Measurements from ENCODE around the gene CNTRL.
"Not testable (repeated sequence)": the region's sequence is repeated elsewhere in the genome, so short reads cannot be mapped to it uniquely, and the experiment has no call there.

The CNTRL gene

DNA sequence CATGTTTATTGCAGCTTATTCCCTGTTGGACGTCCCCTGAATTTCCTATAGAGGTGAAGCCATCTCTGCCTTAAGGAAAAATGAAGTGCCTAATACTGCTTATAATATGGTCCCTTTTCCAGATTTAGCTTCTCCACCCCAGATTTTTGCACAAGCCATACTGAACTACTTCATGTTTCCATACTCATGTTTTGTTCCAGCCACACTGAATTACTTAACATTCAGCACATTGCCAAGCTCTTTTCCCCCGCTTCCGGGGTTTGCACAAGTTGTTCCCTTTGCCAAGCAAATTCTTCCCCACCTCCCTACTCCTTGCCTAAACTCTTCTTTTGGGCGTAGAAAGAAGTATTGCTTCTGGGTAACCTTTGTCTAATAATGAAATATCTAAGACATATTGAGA, 1.7 kb upstream of the CNTRL start:
- no peak for DNase-seq

DNA sequence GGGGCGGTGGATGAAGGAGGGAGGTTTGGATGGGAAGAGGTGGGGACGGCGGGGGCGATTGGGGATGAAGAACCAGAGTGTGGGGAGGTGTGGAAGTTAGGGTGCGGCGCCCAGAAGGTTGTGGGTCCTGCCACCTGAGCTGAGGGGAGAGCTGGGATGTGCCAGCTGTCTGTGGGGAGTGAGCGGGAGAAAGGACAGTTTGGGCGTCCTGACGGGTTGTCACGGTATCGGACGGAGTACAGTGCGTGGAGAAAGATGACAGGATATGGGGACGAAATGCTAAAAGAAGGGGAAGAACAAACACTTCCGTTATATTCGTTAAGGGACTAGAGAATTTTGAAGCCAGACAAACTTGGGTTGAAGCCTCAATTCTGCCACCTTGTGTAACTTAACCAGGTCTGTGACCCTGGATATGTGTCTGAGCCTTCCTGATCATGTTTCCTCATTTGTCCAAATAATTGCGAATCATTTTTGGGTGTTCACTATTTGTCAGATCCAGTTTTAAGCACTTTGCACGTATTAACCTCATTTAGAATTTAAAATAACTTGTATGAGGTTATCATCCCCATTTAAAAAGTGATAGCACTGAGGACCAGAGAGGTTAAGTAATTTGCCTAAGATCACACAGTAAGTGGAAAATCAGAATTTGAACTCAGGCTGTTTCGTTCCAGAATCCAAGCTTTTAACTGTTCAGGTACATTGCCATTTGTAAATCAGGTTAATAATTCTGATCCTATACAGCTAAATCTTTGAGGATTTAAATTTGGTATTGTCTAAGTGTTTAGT, 689 bp downstream of the CNTRL start:
- DNase-seq = no peak

DNA sequence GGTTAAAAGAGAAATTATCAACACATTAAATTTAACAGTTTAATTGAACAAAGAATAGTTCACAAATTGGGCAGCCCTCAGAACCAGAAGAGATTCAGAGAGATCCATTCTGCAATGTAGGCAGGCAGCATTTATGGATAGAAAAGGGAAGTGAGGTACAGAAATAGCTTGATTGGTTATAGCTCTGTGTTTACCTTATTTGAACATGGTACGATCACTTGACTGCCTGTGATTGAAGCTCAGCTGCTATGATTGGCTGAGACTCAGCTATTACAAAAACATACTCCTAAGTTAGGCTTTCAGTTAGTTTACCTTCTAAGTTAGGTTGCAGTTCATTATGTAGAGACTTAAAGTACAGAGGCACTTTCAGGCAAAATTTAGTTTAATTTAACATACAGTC, 7.3 kb downstream of the CNTRL start:
- no peak for DNase-seq

DNA sequence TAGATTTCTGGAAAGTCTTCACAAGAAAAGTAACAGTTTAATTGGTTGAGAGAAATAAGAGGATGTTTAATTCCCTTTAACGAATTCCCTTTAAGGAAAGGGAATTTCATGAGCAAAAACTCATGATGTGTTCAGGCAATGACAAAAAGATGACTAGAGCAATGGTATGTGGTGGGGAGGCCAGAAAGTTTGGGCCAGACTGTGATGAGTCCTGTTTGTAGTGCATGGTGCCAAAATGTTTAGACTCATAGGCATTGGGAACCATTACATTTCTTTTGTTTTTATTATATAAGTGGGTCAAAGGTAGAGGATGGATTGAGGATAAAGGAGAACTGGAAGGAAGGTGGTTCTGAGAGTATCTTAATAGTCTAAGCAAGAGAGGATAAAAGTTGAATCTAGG, 10.9 kb downstream of the CNTRL start:
- DNase-seq = no peak

DNA sequence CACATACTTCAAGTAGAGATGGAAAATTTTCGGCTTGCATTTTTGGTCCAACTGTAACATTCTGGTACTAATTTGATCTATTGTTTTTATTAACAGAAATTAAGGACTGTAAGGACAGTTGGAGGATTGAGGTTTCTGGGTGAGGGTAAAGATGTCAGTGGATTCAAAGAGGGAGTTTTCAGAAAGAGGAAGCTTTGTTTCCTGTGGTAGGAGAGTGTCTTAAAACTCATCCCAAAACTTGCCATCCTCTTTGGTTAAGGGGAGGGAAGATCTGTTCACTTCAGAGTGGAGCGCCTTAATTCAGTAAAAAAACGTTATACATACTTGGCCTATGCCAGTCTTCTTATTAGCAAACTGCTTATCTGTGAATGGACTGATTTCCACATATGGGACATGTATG, 13.8 kb downstream of the CNTRL start:
- no peak for DNase-seq

DNA sequence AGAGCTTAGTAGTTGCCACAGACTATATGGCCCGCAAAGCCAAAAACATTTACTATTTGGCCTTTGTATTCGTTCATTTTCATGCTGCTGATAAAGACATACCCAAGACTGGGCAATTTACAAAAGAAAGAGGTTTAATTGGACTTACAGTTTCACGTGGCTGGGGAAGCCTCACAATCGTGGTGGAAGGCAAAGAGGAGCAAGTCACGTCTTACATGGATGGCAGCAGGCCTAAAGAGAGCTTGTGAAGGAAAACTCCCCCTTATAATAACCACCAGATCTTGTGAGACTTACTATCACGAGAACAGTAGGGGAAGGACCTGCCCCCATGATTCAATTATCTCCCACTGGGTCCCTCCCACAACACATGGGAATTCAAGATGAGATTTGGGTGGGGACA, 16.0 kb downstream of the CNTRL start:
- DNase-seq = not testable (repeated sequence)

DNA sequence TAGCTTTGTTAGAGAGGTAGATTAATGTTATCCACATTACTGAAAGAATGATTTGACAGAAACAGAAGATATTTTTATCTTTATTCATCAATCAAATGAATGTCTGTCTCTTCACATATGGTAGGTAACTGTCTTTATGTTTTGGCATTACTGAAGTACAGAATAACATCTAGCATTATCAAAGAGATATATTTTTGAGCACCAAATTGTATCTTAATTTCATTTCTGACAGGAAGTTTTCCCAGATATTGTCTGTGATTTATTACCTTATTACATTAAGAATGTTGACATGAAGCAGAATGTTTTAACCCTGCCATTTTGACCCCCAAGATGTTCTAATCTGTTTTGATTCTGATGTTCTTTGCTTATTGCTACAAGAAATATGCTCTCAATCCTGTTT, 20.3 kb downstream of the CNTRL start:
- no peak for DNase-seq

DNA sequence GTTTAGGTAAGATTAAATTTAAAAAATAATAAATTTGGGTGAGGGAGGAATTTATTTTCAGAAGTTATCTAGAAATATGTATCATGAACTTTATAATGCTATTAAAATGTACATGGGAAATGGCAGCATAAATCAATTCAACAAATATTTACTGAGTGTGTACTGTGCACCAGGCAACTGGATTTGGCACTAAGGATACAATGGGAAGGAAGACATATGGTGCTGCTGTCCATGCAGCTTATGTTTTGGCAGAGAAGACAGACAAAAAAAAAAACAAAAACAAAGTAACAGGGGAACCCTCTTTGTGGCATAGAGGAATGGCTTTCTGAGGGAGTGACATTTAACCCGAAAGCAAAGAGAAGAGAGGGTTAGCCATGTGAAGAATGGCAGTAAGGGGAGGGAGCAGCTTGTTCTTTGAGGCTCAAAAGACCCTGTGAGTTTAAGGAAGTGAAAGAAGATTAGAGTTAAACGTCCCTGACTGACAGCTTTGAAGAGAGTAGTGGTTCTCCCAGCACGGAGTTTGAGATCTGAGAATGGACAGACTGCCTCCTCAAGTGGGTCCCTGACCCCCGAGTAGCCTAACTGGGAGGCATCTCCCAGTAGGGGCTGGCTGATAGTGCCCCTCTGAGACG, 23.9 kb downstream of the CNTRL start:
- no peak for DNase-seq

DNA sequence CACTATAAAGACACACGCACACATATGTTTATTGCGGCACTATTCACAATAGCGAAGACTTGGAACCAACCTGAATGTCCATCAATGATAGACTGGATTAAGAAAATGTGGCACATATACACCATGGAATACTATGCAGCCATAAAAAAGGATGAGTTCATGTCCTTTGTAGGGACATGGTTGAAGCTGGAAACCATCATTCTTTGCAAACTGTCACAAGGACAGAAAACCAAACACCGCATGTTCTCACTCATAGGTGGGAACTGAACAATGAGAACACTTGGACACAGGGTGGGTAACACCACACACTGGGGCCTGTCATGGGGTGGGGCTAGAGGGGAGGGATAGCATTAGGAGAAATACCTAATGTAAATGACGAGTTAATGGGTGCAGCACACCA, 29.3 kb downstream of the CNTRL start:
- DNase-seq = not testable (repeated sequence)

DNA sequence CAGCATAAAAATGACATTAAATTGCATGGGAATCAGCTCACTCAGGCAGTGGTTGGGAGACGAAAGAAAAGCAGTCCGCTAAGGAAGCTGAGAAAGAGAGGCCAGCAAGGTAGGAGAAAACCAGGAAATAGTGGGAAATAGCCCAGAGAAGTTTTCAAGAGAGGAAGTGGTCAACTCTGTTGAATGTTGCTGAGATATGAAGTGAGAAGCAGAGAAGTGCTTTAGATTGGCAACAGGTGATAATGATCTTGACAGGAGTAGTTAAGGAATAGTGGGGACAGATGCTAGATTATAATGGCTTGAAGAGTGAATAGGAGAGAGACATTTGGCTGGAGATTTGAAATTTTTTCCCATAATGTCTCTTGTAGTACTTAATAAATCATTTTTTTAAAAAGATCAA, 30.8 kb downstream of the CNTRL start:
- DNase-seq = peak in 1 of 2 experiments; percentile 18

DNA sequence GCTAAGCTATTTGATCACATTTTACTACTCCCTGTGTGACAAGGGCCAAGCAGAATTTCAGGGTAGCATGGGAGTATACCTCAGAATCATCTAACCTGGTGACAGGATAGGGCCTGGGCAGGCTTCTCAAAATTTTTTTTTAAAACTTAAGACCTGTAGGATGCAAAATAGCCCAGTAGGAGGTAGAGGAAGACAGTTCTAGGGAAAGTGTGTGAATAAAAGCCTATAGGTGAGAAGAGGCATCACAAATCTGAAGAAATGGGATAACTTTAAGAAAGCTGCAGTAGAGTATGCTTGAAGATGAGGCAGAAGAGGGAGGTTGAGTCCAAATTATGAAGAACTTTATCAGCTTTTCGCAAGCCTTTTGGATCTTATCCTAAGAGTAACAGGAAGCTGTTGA, 32.3 kb downstream of the CNTRL start:
- peak in 1 of 2 experiments; percentile 7 for DNase-seq

DNA sequence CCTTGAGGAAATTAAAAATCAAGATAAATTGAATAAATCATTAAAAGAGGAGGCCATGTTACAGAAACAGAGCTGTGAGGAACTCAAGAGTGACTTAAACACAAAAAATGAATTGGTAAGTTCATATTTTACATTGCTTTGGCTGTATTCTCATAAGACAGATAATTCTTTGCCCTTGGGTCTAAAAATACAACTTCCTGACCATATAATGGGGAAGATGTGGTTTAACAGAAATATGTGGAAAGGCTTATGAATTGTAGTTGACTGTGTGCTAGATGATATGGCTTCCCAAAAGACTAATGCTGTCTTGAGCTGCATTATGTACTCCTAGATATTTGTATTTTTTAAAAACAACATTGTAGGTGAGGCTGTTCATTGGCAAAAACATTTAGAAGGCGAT, 33.1 kb downstream of the CNTRL start:
- DNase-seq = no peak

DNA sequence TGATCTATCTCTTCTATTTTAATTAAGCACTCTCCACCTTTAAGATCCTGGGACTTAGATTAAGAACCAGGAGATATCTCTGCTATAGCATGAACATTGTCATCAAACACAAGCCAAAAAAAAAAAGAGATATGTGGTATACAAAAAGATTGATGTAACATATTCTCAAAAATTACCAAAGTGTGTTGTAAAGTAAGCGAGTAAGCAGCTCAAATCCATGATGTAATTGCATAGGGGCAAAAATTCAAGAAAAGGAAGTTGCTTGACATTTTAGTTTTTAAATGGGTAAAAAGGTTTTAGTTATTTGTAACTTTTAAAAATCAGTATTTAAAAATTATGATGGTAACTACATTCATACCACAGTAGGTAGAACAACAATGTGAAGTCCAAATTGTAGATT, 40.7 kb downstream of the CNTRL start:
- no peak for DNase-seq

DNA sequence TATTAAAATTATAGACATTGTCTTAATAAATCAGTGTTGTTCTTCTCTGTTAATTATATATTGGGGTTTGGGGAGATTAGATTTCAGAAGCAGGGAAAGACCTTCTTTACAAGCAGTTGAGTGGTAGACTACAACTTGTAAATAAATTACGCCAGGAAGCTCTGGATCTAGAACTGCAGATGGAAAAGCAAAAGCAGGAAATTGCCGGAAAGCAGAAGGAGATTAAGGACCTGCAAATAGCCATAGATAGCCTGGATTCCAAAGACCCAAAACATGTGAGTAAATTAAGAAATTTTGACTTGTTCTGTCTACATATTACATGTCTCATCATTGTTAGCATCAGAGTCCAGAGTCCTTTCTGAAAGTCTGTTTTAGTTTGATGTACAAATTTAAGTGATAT, 43.5 kb downstream of the CNTRL start:
- no peak for DNase-seq

DNA sequence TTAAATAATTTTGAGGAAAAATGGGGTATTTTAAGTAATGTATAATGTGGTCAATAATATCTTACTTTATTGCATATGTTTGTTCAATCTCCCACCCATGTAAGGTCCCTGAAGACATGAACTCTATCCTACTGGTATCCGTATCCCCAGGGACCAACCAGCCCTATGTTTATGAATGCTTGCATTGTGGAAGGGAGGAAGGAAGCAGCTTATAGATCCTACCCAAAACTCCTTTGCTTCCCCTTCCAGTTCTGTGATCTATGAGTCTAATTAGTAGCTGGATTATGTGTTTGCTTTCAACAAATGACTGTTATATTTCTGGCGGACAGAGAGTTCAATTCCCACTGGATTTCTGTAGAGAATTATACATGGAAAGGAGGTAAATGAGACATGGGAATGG, 45.6 kb downstream of the CNTRL start:
- DNase-seq = no peak

DNA sequence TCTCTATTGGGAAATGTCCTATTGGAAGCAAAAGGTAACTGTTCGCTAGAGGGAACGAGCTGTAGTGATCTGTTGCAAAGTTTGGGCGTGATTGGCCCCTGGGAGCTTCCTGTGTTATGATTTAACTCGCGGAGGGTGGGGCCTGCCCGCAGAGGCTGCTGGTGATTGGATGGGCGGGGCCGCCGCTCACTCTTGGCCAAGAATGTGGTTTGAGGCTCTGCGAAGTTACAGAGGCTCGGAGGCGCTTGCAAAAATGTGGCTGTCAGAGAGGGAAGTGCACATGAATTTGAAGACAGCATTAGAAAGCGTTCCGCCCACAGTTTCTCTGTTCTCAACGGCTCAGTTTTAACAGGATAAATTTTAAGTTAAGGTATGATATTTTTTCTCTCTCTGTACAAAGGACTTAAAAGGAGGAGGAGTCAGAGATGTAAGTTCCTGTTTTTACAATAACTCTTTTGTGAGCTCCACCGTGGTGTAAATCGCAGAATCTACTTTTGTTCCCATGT, 46.9 kb downstream of the CNTRL start:
- DNase-seq = peak; percentile 89 to 97

DNA sequence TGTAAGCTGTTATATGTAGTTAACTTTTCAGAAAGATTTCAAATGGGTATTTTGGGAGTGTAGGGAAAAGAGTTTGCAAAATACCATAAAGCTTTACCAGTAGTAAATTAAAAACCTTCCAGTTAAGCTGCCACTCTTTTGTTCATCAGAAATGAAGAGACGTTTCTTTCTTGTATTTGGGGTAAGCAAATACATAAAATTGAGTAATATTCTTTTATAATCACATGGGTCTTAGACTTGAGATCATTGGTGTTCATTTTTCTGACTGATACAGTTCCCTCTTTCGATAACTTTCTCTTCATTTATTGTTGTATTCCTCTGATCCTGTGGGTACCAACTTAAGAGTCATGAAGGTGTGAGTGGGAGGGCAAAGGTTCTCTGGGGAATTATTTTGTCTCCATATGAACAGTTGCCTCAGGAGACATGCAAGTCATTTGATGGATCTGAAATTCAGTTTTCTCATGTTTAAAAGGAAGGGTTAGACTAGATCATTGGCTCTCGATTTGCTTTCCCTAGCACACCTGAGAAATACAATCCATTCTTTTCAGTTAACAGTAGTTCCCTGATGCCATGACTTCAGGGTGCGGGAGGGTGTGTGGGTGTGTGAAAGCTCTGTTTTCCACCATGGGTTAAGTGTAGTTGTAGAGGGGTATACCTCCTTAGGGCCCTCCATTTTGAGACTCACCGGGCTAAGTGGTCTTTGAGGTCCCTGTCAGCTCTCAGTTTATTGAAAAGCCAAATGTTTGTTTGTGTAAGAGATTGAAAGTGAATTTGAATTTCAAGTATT, 47.7 kb downstream of the CNTRL start:
- DNase-seq = no peak

DNA sequence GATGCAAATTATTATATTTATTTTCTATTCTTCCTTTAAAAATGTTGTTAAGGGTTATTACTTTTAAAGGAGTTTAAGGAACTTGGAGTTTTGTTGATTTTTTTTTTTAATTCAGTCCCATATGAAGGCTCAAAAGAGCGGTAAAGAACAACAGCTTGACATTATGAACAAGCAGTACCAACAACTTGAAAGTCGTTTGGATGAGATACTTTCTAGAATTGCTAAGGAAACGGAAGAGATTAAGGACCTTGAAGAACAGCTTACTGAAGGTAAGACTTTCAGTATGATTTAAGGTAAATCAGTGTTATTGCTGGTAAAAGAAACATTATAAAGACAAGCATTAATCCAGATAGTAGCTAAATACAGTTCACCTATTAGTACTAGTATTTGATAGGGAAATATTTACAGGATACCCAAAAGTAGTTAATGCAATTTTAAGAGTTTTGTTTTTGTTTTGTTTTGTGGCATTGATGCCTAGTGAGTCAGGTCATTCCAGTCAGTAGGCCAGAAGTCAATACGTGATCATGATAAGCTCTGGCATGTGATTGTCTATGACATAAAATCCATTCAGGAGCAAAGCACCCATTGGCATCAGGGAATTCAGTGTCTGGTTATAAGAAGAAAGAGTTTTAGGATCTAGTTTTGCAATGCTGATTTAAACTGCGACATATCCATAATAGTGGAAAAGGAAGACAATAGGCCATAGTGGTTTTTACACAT, 49.2 kb downstream of the CNTRL start:
- no peak for DNase-seq

DNA sequence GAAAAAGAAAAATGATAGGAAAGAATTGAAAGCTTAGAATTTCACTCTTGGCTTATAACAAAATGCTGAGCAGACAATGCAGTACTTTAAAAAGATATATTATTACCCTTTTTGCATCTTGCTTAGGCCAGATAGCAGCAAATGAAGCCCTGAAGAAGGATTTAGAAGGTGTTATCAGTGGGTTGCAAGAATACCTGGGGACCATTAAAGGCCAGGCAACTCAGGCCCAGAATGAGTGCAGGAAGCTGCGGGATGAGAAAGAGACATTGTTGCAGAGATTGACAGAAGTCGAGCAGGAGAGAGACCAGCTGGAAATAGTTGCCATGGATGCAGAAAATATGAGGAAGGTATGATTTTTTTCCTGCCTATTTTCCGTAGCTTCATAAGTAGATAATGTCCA, 50.8 kb downstream of the CNTRL start:
- DNase-seq = no peak

DNA sequence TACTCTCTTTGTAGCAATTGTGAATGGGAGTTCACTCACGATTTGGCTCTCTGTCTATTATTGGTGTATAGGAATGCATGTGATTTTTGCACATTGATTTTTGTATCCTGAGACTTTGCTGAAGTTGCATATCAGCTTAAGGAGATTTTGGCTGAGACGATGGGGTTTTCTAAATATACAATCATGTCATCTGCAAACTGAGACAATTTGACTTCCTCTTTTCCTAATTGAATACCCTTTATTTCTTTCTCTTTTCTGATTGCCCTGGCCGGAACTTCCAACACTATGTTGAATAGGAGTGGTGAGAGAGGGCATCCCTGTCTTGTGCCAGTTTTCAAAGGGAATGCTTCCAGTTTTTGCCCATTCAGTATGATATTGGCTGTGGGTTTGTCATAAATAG, 54.6 kb downstream of the CNTRL start:
- DNase-seq = not testable (repeated sequence)

DNA sequence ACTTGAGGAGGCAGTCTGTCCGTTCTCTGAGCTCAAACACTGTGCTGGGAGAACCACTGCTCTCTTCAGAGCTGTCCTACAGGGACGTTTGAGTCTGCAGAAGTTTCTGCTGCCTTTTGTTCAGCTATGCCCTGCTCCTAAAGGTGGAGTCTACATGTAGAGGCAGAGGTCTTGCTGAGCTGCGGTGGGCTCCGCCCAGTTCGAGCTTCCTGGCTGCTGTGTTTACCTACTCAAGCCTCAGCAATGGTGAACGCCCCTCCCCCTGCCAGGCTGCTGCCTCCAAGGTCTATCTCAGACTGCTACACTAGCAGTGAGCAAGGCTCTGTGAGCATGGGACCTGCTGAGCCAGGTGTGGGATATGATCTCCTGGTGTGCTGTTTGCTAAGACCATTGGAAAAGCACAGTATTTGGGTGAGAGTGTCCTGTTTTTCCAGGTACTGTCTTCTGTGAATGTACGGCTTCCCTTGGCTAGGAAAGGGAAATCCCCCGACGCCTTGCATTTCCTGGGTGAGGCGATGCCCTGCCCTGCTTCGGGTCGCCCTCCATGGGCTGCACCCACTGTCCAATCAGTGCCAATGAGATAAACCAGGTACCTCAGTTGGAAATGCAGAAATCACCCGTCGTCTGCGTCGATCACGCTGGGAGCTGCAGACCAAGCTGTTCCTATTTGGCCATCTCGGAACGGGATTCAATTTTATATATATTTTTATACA, 58.5 kb downstream of the CNTRL start:
- no peak for DNase-seq

DNA sequence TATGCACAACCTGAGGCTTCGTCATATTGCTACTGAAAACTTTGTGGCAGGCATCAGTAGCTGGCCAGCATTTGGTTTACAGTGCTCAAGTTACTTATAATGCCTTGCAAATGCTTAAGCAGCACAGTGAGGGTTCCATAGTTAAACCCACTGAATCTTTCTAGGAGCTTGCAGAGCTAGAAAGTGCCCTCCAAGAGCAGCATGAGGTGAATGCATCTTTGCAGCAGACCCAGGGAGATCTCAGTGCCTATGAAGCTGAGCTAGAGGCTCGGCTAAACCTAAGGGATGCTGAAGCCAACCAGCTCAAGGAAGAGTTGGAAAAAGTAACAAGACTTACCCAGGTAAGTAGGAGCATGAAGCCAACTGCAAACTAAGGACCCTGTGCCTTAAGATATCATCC, 60.9 kb downstream of the CNTRL start:
- no peak for DNase-seq
